ENCODE results near the gene CLEC14A.

Gene CLEC14A

DNA sequence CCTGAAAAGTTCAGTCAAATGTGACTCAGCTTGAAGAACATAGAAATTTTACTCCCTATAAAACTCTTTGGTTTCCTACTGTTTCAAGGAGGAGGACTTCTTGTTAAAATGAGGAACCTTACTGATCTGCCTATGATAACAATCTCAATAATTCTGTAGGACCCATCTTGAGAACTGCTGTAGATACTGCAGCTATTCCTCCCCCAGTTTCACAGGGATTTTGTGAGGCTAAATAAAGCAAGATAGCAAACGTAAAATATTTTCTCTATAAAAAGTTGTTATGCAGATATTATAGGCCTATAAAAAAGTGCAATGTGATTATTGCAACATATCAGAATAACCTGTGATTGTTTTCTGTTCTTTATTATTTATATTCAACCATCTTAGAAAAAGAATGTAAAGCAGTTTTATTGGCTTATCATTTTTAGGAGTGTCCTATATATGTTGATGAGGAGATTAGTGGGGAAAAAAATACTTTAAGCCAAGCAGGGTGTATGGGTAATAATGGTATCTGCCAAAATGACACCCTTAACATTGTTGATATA is 12.1 kb downstream of the CLEC14A start:
- FAIRE-seq: no peak

DNA sequence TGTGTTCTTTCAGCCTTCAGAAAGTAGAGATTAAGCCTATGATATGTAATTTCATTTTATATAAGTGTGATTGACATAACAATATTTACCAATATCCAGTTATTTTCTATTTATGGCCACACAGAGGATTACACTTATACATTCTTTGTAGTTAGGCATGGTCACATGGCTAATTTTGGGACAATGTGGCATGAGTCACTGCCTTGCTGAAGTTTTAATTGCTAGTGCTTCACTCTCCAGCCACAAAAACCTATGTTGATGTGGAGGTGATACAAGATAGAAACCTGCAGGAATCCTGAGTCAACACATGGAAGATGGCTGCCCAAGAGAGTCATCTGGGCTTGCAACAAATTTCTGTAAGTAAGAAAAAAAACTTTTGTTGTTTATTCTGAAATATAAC is 17.0 kb downstream of the CLEC14A start:
- no peak for FAIRE-seq

DNA sequence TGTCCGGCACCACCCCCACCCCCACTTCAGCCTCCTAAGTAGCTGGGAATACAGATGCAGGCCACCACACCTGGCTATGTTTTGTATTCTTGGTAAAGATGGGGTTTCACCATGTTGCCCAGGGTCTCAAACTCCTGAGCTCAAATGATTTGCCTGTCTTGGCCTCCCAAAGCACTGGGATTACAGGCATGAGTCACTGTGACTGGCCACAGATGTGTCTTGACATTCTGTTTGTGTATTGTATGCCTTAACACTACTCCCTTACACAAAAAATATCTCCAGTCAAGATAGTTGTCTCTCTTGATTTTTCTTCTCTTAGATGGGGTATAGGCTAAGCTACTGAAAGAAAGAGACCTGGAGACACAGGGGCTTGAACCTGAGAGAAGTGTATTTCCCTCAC is 17.6 kb downstream of the CLEC14A start:
- no peak for FAIRE-seq

DNA sequence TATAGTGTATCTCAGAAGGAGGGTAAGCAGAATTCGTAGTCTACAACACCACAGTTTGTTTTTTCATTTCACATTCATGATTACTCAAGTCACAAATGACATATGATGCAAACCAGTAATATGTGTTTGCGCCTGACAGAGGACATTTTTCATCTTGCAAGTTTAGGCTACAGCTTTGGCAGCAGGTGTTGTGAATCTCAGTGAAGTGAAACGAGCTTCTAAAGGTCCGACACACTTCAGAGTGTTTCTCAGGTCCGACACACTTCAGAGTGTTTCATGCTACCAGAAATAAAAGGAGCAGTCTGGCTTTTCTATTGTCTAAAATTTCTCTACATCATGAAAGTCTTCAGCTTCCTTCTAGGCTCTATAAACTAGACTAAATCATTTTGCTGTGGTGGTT is 22.7 kb downstream of the CLEC14A start:
- no peak for FAIRE-seq

DNA sequence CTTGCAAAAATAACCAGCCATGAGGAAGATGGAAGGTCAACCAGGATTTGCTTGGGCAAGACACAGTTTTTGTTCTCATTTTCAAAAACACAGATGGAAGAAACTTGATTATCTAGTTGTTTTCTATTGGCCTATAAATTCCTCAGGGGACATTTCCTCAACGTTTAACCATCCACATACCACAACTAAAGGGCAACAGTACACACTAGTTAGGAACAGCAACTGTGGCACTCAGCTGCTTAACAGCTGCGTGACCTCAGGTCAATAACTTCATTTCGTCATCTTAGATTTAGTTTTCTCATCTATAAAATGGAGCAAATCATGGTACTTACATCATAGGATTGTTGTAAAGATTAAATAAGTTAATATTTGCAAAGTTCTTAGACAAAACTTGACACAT is 29.5 kb downstream of the CLEC14A start:
- no peak for FAIRE-seq

DNA sequence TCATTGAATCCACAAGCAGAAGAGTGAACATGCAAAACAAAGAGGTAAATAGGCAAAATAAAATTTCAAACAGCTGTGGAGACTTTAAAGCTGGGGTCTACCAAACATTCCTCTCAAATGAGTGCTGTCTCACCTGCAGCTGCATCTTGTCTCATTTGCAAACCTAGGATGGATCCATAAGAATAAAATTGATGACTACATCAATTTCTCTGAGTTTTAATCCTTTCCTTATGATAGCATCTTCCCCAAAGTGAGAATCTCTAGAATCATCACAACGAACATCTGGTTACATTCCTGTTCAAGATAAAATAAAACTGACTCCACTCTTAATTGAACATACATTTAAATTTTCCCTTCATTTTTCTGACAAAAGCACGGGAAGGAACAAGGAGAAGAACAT is 29.9 kb downstream of the CLEC14A start:
- no peak for FAIRE-seq

DNA sequence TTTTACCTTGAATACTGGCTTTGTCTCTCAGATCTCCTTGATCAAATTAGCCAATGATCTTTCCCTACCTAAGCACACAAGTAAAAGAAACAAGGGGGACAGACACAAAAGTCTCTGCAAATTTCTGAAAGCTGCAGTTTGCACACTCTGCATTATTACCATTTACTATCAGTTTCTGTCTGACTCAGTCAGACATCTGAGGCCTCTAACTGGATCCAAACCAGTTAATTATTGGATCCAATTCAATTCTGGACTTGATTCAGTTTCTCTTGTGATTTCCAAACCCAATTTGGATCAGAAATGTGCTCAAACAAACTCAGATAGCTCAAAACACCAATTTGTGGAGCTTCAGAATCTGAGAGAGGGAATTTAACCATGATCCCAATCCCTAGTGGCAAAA is 31.6 kb downstream of the CLEC14A start:
- FAIRE-seq: no peak

DNA sequence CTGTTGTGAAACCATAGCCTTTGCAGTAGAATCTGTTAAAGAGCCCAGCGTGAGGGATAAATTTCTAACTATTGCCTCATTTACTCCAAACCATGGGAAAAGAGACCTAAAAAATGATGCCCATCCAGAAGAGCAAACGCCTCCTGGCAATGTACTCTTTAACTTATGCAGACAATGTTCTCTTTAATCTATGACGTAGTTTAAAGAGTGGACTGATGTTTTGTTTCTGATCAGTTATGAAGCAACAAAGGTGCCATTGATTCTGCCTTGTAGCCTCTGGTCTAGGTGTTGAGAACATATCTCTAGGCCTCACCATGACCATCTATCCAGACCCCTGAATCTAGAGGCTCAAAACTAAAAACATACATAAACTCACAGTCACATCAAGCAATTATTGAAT is 34.8 kb downstream of the CLEC14A start:
- no peak for FAIRE-seq

DNA sequence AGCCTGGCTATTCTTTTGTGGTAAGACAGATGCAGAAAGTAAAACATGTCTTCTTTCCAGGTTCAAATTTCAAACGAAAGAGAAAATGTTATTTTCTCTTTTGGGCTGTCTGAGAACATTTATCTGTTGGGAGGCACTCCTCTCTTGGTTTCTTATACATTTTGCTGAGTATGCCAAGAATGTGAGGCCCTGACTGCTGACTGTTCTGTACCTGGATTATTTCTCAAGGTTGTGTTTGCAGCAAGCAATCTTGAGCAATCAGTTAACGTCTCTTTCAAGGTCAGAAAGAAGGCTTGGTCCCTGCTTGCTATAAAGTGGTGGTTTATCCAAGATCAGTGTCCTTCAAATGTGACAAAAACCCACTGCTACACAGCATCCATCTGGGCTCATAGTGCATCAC is 38.3 kb downstream of the CLEC14A start:
- FAIRE-seq: no peak

DNA sequence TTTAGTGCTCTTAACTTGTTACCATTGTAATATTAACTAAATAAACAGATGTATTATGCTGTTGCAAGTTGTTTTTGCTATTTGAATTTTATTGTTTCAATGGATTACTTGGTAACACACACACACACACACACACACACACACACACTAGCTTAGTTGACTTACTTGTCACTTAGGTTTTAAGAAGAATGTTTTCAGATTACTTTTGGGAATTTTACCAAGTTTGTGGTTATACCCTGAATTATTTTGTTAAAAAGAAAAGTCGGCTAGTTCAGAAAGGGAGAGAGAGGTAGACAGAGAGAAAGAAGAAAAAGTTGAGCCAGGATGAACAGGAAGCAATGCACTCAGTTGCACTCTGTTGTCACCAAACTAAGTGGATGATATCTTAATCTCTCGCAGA is 42.9 kb downstream of the CLEC14A start:
- FAIRE-seq: no peak

DNA sequence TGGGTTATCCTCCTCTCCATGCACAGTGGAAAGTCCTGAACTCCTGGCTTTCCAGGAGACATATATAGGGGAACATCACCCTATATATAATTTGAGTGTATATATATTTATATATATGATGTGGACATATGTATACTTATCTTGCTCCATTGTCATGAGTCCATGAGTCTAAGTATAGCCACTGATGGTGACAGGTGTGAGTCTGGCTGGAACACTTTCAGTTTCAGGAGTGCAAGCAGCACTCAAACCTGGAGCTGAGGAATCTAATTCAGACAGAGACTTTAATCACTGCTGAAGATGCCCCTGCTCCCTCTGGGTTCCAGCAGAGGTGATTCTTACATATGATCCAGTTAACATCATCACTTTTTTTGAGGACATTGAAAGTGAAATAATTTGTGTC is 43.8 kb downstream of the CLEC14A start:
- no peak for FAIRE-seq

DNA sequence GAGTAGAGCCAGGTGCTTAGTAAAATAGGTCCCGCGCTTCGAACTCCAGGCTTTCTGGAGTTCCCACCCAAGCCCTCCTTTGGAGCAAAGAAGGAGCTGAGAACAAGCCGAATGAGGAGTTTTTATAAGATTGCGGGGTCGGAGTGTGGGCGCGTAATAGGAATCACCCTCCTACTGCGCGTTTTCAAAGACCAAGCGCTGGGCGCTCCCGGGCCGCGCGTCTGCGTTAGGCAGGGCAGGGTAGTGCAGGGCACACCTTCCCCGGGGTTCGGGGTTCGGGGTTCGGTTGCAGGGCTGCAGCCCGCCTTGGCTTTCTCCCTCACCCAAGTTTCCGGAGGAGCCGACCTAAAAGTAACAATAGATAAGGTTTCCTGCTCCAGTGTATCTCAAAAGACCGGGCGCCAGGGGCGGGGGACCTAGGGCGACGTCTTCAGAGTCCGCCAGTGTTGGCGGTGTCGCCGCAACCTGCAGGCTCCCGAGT is 44.6 kb downstream of the CLEC14A start:
- no peak for FAIRE-seq

DNA sequence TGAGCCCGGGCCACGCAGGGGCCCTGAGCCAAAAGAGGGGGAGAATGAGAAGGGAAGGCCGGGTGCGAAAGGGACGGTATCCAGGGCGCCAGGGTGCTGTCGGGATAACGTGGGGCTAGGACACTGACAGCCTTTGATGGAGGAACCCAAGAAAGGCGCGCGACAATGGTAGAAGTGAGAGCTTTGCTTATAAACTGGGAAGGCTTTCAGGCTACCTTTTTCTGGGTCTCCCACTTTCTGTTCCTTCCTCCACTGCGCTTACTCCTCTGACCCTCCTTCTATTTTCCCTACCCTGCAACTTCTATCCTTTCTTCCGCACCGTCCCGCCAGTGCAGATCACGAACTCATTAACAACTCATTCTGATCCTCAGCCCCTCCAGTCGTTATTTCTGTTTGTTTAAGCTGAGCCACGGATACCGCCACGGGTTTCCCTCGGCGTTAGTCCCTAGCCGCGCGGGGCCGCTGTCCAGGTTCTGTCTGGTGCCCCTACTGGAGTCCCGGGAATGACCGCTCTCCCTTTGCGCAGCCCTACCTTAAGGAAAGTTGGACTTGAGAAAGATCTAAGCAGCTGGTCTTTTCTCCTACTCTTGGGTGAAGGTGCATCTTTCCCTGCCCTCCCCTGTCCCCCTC is 45.2 kb downstream of the CLEC14A start:
- no peak for FAIRE-seq

DNA sequence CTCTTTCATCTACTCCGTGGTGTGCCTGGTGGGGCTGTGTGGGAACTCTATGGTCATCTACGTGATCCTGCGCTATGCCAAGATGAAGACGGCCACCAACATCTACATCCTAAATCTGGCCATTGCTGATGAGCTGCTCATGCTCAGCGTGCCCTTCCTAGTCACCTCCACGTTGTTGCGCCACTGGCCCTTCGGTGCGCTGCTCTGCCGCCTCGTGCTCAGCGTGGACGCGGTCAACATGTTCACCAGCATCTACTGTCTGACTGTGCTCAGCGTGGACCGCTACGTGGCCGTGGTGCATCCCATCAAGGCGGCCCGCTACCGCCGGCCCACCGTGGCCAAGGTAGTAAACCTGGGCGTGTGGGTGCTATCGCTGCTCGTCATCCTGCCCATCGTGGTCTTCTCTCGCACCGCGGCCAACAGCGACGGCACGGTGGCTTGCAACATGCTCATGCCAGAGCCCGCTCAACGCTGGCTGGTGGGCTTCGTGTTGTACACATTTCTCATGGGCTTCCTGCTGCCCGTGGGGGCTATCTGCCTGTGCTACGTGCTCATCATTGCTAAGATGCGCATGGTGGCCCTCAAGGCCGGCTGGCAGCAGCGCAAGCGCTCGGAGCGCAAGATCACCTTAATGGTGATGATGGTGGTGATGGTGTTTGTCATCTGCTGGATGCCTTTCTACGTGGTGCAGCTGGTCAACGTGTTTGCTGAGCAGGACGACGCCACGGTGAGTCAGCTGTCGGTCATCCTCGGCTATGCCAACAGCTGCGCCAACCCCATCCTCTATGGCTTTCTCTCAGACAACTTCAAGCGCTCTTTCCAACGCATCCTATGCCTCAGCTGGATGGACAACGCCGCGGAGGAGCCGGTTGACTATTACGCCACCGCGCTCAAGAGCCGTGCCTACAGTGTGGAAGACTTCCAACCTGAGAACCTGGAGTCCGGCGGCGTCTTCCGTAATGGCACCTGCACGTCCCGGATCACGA is 46.0 kb downstream of the CLEC14A start:
- no peak for FAIRE-seq

DNA sequence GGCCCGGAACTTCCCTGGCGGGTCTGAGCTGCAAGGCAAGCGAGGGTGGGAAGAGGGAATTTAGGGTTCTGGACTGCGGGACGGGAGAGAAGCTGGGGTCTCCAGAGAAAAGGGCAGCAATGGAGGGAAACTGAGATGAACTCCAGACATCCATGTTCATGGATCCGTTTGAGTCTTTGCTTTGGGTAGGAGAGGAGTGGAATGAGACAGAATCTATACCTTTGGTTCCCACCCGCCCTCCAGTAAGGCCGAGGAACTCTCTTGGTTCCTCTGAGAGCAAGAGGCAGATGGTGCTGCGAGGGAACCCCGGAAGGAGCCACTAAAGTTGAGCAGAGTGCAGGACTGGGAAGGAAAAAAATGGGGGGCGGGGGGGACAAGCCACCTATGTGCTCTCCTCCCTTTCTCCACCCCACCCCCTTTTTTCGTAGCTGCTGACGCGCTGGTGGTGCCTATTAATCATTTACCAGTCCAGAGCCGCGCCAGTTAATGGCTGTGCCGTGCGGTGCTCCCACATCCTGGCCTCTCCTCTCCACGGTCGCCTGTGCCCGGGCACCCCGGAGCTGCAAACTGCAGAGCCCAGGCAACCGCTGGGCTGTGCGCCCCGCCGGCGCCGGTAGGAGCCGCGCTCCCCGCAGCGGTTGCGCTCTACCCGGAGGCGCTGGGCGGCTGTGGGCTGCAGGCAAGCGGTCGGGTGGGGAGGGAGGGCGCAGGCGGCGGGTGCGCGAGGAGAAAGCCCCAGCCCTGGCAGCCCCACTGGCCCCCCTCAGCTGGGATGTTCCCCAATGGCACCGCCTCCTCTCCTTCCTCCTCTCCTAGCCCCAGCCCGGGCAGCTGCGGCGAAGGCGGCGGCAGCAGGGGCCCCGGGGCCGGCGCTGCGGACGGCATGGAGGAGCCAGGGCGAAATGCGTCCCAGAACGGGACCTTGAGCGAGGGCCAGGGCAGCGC is 47.0 kb downstream of the CLEC14A start:
- FAIRE-seq: no peak

DNA sequence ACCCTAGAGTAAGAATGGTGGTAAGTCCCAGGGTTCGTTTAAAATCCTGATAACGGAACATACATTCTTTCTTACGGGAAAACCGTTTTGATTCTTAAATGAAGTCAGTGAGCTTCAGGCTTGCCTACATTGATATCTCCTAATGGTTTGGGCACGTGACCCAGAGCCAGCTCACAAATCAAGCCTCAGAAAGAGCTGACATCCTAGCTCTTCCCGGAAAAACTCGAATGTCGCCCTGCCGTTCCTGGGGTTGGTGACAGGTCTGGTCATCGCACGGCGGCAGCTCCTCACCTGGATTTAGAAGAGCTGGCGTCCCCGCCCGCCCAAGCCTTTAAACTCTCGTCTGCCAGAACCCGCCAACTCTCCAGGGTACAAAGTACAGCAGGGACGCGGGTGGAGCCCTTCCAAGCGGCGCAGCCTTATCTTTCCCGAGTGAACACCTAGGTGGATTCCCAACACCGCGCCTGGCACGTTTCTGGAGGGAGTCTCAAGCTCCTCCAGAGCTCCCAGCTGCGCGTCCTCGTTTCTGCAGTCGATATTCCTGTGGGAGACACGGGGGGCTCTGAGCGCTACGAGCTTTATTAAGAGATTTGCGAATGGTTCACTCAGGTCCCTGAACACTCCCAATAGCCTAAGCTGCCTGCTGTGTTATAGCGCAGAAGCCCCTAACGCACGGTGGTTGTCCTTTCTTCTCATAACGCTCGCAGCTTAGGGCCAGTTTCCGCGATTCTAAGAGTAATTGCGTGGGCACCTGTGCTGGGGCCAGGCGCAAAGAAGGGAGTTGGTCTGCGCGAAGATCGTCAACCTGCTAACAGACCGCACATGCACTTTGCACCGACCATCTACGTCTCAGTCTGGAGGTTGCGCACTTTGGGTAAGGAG is 47.9 kb downstream of the CLEC14A start, which contains the start of gene SSTR1:
Gene SSTR1 (plus strand): TSS at position 169 of the 882 bp plus-strand sequence. CDS start 1,486 bp downstream, outside the sequence.
- FAIRE-seq: no peak

DNA sequence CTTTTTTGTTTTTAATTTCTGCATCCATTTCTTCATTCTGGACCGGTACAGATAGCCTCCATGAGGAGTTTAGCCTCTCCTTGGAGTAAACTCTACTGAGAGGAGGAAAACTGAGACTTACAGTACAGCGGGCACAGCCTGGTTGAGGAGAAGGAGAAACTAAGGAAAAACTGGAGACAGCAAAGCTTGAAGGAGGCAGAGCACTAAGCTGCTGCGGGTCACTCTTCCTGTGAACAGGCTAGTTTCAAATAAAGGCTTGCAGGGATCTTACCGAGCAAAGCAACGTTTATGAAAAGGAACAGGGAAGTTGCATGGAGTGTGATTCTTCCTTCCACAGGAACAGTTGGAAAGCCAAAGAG is 48.5 kb downstream of the CLEC14A start:
- FAIRE-seq: no peak

DNA sequence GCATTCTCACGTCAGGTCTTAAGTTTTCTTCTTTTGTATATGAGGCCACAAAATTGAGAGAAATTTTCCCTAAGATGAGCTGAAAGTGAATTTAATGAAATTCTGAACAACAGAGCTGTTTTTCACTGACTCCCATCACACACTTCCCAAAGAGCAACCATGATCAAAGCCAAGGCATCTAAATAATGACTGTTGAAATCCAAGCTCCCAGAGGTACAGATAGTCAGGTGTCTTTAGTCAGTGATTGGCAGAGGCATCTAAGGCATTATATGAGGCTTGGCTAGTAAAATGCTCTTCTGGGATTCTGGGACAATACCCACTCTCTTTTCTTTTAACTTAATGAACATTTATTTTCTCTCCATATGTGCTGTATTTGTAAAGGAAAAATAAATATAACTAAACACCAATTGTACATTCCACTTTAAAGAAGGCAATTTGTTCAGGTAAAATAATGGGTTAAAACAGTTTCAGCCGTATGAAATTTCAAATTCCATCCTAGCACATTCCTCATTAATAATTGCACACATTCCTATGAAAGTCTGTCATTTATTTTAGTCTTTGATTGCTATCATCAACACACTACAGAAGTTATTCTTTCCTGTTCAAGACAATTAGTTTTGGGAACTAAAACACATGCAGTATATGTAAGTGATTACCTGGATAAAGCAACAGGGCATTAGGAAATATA is 49.1 kb downstream of the CLEC14A start:
- FAIRE-seq: no peak

DNA sequence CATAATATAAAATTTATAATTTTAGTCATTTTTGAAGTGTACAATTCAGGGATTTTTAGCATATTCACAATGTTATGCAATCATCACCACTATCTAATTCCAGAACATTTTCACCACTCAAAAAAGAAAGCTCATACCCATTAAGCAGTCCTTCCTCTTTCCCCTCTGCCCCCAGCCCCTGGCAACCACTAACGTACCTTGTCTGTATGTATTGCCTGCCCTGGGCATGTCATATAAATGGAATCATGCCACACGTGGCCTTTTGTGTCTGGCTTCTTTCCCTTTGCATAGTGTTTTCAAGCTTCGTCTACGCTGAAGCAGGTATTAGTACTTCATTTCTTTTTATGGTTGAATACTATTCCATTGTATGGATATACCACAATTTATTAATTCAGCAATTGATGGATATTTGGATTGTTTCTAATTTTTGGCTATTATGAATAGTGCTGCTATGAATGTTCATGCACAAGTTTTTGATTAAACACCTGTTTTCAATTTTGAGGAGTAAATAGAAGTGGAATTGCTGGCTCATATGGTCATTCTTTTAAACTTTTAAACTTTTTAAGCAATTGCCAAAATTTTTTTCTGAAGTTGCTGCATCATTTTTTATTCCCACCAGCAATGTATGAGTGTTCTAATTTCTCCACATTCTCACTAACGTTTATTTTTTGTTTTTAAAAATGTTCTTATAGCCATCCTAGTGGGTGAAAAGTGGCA is 49.8 kb downstream of the CLEC14A start:
- FAIRE-seq: no peak

DNA sequence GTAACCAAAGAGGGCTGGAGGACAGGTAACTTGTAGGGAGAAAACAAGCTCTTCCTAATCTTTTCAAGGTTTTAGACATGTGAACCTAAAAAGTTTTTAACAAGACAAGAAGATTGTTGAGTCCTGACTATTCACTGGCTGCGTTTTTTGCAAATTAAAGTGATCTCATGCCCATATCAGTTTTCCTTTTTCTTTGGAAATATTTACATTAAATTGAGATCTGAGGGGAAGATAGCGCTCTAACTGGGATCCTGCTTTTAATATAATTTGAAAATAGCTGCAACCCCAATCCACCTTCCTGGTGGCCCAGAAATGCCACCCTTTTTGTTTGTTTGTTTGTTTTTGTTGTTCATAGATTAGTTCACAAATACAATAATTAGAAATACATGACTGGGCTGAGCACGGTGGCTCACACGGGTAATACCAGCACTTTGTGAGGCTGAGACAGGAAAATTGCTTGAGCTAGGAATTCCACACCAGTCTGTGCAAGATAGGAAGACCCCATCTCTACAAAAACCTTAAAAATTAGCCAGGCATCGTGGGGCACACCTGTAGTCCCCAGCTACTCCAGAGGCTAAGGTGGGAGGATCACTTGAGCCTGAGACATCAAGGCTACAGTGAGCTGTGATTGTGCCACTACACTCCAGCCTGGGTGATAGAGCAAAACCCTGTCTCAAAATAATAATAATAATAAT is 50.6 kb downstream of the CLEC14A start:
- FAIRE-seq: no peak

Data from colon (tissue), 2 donors.